ENCODE results near the gene SFMBT1.

The SFMBT1 gene

DNA sequence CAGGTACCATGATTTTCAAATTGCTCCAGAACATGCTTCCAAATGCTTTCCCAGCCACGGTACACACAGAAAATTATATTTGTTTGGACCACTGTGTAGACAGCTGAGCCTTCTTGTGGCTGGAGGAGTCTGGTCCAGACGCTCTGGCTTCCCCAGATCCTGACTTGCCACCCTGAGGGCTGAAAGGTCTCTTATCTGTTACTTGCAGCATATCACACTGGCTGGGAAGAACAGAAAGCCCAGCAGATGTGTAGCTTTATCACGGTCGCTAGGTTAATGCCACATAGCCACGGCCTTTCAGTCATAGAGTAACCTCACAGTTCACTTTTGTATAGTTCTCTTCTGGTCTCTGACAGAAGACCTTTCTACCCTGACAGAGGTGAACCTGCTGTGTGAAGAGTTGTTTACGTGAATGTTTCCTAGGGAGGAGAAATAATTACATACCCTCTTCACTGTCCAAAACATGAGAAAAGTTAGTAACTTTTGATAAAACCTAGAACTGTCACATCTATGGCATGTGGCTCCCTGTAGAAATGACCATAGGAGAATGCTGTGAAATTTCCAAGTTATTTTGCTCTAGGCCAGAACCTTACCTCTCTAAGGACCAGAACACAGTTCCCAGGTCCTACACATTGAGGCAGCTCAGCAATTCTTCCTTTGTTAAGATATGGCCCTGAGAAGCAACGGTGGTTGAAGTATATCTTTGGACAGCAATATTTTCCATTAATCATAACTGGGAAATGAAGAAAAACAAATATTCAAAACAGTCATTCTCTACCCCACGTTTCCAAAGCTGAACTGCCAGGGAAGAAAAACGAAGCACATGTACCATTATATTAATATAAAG, 132.8 kb downstream of the SFMBT1 start:
- DNase-seq = no peak

DNA sequence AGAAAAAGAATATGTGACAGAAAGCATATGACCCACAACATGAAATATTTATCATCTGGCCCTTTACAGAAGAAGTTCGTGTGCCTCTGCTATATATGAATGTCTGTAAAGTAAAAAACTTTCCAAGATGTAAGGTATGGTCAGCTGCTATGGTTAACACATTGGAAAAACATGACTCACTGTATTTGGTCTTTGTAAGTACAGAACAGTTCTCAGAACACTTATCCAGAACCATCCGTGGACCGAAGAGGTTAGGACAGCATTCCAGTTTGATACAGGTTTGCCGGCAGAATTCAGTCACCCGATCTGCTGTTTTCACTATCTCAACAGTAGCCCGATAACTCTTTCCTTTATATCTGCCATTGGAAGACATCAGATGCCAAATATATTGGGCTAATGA, 135.1 kb downstream of the SFMBT1 start:
- DNase-seq = no peak

DNA sequence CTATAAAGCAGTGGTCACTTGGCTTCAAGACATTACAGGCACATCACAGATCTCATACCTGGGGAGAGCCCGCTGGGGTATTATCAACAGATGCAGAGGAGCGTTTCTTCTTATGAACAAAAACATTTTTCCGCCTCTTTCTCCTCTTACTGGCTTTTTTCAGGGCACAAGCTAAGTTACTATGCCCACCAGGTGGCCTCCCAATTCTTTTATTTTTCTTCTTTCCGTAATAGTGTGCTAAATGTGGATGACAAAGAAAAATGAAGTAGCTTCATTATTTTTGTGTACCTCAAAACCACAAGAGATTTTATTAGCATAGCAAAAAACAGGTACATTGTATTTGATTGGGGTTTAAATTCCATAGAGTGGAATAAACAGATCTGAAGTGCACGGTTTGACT, 138.4 kb downstream of the SFMBT1 start:
- no peak for DNase-seq

DNA sequence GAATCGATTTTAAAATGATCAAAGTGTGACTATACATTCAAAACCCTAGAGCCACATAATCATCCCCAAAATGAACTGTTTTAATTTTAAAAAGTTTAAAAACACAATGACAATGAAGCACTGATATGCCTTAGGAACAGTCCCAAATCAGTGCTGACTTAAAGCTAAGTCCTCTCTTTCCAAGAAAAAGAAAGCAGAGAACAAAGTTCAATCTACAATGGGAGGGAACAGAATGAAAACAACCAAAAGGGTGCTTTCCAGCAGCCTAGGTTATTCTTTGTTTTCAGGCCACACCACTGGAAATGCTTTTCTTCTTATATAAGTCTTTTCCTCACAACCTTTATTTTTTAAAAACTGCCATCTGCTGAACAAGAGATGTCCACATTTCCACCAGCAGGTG, 141.3 kb downstream of the SFMBT1 start:
- no peak for DNase-seq

- no peak for DNase-seq
Observed at GRCh38 chr3:52904000-52904399, 141.9 kb downstream of the SFMBT1 start.

- DNase-seq = peak; percentile 37
Observed at GRCh38 chr3:52897130-52898122, 148.4 kb downstream of the SFMBT1 start, which contains the start of gene STIMATE. STIMATE (minus strand) TSS chr3:52897548; CDS start chr3:52897450, 98 bp downstream.

GRCh38 chr3:52896613-52897012, 149.3 kb downstream of the SFMBT1 start:
- no peak for DNase-seq

DNA sequence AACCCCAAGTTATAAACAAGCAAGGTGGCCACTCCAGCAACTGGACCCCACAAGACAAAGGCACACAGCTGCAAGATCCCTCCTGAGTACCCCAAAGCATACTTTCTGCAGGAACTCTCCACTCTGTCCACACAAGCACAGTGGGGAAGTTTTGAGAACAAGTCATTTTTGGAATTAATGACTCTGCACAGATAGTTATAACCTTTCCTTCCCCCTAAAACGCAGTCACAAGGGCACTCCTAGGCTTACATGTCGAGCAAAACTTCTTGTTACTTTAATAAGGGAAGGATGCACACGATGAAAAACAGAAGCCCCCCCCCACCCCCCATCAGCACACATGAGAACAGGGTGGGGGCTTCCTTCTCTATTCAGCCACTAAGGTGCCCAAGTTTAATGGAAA, 149.7 kb downstream of the SFMBT1 start:
- no peak for DNase-seq

- no peak for DNase-seq
Observed at GRCh38 chr3:52895418-52895817, 150.5 kb downstream of the SFMBT1 start.

DNA sequence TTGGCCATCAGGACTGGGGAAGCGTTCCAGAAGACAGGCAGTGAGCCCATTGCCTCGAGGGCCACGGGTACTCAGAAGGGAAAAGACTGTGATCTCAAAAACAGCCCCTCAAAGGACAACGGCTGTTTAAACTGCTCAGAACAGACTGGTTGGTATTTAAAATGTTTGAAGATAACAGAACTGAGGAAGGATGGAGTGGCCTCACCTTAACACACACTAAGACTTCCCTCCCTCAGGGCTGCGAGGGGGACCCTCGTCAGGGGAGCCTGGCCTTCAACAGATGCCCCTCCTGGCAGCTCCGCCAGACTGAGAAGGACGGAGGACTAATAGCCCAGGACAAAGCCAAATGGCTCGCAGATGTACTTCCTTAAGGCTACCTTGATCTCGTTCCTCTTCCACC, 151.1 kb downstream of the SFMBT1 start:
- no peak for DNase-seq

GRCh38 chr3:52893723-52894122, 152.2 kb downstream of the SFMBT1 start:
- no peak for DNase-seq

DNA sequence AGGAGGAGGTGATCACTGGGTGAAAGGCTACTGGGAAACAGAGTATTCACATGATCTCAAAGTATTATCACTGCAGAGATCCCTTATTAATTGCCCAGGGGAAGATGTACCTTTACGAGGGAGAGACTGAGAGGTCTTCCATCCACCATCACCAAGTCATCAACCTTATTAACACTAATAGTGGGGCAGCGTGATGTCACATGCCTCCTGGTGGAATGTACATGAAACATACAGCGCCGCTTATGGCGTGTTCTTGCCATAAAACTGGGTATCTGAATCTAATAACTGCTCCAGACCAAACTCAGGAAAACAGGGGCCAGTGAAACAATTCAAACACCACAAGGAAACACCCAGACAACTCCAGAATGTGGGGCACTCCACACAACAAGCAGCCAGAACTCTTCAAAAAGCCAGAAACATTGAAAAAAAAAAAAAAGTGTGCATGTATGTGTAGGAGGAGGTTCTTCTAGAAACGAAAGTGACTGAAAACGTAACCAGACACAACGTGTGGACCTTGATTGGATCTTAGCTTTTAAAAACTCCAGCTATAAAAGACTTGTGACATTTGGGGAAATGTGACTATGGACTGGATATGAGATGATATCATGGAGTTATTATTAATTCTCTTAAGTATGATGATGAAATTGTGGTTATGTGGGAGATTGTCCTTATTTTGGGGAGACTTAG, 153.1 kb downstream of the SFMBT1 start:
- DNase-seq = no peak

GRCh38 chr3:52892290-52892624, 153.6 kb downstream of the SFMBT1 start:
- DNase-seq = no peak

- DNase-seq = no peak
Observed at GRCh38 chr3:52891615-52892081, 154.2 kb downstream of the SFMBT1 start.

DNA sequence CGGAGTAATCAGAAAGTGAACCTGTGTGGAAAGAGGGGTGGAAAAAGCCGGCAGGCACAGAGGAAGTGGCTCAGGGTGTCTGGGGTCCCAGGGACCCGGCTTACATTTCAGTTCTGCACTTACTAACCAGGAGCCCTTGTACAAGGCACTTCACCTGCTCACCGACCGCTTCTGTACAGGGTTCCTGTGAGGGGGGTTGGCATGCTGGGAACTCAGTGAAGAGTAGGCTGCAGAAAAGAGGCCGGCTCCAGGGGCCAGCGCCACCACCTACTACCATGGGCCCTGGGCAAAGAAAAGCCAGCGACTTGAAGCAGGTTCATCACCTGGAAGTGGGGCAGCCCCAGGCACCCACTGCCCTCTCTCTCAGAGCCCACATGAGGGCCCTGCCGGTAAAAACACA, 154.7 kb downstream of the SFMBT1 start:
- no peak for DNase-seq

GRCh38 chr3:52890735-52891134, 155.1 kb downstream of the SFMBT1 start:
- no peak for DNase-seq

GRCh38 chr3:52889901-52890300, 156.0 kb downstream of the SFMBT1 start:
- no peak for DNase-seq

DNA sequence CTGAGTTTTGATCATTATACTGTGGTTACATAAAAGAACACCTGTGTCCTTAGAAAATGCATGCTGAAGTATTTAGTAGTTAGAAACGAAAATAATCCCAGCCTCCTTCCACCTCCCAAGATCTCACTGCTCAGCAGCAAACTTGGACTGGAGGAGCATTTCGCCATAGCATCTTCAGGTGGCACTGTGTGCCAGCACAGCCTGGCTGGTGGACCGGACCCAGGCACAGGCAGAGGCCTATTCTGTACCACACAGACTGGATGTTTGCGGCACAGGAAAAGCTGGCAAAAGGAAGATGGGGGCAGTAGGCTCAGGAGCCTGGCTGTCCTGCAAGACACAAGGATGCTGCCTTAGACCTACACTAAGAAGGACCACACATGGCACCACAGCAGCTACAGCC, 158.7 kb downstream of the SFMBT1 start:
- DNase-seq = no peak

GRCh38 chr3:52886049-52886730, 159.7 kb downstream of the SFMBT1 start:
- DNase-seq = no peak

DNA sequence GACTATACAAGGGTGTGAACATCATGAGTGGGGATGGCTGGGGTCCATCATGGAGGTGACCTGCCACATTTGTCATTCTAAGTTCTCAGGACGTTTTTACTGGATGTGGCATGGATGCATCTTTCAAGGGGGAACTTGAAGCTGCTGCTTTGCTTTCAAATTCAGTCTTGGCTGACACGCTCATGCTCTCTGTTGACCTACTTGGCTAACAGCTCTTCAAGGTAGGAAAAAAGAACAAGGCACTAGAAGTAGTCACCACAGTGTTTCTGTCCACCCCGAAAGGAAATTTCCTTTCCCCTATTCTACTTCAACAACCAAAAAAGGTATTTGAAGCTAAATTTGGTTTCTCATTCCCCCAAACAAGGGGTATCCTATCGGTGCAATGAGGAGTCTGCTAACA, 163.5 kb downstream of the SFMBT1 start:
- no peak for DNase-seq

- no peak for DNase-seq
Observed at GRCh38 chr3:52881871-52882270, 164.0 kb downstream of the SFMBT1 start.

GRCh38 chr3:52880474-52880873, 165.4 kb downstream of the SFMBT1 start:
- DNase-seq = no peak

DNA sequence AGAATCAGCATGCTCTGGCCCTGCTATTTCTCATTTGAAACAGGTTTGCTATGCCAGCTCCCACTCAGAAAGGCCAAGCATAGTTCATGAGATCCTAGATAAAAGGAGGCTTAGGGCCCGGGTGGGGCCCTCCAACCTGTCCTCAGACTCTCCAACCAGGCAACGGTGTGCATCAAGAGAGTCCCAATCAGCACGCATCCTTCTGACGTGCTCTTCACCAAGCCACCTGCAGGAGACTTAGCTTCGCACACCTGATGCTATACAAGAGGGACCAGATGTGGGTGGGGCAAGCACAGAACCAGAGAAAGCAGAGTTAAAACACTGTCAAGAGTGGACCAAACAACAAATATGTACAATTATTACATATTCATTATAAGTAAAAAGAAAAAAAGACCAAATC, 165.8 kb downstream of the SFMBT1 start:
- no peak for DNase-seq
